GM21576 (cell line): ENCODE measurements around the gene PODXL.
"Not testable (repeated sequence)": the region's sequence is repeated elsewhere in the genome, so short reads cannot be mapped to it uniquely, and the experiment has no call there.

ENCODE experiments used
- ATAC-seq: cut with Tn5 transposase; IDR thresholded peaks from one replicate; pipeline ENCODE4 v1.9.1; 2021; ENCODE audit warnings: mild to moderate bottlenecking, moderate library complexity; ENCODE audit not compliant: unreplicated experiment

Gene PODXL

DNA sequence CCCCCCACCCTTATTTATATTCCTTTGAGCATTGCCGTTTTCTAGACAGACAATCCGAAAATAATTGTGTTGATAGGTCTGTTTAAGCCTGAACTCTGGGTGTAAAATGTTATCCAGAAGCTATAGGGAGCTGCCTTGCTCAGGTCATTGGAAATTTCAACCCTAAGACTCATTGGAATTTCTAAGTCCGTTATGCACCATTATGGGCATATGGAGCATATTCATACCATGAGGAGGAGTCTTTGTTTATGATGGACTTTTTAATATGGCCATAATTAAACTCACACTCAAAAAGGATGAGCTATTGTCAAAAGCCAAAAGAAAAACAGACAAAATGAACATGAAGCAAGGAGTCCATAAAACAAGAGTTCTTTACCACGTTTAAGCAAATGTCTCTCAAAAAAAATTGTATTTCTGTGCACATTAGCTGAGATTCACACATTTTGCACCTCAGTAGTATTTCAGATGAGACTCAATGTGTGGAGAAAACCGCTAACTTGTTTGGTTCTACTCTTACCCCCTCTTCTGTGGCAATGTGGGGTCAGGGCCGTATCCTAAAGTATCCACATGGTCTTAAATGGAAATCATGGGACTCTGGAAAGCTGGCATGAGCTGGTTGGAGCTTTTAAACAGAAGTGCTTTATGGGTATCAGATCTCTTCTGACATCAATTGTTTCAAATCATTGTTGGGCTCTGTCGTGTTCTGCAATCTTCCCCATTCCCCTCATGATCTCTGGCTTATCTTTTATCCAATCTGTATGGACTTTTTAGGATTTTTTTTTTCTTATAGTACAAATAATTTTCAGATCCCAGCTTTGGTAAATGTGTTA lies 60.5 kb downstream of the PODXL start:
- no peak for ATAC-seq

DNA sequence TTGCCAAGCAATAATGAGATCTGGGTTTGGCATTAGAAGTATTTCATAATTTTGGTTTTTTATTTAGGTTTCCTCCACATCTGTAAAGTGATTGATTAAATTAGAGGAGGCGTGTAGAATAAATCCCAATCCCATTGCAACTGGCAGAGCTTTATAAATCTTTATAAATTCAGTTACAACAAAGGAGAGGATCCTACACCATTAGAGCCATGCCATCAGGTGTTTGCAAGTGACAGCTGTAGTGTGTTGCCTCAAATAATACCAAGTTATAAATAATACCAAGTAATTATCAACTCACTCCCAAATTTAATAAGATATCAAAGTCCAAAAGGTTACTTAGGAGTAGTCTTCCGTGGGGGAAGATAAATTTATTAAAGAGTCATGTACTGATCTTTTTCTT lies 62.2 kb downstream of the PODXL start:
- ATAC-seq: no peak

DNA sequence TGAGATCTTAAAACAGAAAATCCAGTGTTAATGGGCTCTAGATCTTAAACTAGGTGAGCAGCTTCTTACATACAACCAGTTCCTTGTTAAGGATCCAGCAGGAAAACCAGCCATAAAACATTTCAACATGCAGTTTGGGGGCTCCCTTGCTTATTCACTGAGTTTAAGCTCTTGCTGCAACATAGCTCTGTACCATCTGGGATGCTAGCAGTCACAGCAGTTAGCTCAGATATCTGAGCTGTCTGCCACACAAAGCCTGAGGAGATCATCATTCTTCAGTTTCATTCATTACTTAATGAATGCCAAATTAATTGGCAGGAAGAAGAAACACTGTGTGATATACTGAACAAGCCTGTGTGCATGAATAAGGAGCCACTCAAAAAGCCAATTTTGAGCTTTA lies 62.8 kb downstream of the PODXL start:
- ATAC-seq: no peak

DNA sequence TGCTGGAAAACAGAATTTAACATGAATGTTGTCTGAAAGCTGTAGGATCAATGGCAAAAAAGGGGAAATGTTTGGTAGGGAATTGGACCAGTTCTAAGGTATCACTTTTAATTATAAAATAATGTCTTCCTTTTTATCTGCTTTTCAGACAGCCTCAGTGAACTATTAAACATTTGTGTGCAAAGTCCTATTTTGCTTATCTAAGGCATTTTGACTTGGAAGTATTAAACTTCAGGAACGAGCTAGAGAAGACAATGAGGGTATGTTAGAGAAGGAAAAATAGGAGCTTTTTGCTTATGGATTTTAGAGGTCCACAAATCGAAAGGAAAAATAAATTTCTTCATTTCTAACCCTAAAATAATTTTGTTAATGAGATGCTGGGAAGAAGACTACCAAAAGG lies 63.3 kb downstream of the PODXL start:
- no peak for ATAC-seq

DNA sequence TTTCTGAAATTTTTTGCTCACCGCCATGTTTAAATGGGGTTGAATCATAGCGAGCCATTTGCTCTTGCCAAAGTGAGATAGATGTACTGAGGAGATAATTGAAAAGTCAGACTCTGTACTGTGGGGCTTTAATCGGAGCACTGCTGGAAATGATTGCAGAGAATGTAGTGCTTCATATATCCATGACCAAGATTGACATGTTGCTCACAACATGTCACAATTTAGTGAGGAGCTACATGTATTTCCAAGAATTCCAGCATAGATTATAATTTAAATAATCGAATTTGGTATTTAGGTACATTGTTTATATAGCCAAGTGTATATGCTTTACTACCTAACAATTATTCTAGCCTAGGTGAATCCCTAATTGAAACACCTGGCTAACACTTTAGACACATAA lies 66.5 kb downstream of the PODXL start:
- ATAC-seq: no peak

DNA sequence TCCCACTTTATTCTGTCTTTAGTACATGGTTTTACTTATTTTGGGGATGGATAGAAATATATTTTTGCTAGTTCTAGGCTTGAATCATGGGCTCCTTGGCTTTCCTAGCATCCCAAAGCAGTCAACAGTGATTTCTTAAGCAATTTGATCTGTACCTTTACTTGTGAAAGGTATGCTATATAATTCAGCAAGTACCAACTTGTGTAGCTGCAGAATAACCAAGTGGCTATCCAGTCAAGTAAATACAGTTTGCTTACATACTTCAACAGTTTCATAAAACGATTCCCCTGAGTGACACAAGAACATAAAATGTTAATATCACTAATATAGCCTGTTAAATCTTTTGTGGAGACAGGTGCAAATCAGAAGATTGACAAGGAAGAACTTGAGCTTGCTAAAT lies 67.2 kb downstream of the PODXL start:
- ATAC-seq: no peak

DNA sequence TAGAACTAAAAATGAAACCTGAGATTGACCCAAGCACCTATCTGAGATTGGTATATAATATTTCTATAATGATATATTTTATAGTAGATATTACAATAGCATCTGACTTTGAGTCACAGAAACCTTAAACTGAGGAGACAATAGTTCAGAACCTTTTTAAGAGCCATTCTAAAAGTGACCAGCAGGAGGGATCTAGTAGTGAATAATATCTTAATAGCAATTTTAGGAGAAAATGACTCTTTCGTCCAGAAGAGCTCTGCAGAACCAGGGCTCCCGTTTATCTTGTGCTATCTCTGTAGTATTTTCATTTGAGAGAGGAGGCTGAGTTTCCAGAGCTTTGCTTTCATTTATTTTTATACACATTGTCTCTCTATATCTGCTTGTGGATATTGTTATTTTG lies 68.1 kb downstream of the PODXL start:
- no peak for ATAC-seq

DNA sequence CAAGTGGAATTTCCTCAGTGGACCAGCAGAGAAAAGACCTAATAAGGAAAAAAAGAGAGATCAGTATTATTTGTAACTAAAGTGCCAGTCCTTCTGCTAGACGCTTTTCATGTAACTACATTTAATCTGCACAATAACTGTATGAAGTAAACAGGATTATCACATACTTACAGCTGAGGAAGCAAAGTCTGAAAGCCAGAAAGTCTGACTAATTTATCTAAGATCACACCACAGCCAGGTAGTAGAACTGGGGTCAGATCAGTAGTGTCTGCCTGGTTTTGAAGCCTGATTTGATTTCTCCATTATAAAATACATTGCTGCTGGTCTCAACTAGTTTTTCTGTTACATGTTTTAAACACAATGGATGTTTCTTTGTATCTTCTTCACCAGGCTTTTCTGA lies 69.2 kb downstream of the PODXL start:
- no peak for ATAC-seq

DNA sequence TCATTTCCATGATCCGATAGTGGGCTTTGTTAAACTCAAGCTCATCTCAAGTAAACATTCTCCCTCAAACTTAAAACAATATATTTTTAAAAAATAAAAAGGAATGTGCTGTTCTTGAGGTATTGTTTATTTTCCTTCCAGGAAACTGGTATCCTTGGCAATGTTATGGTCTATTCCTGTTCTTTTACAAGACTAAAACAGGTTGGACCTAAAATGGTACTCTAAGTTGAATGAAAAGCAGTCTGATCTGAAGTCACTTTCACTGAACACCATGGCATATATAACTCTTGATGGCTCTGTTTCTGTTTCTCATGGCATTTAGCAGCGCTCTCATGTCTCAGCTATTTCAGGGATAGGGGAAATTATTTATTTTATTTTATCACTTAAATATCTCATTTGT lies 70.1 kb downstream of the PODXL start:
- ATAC-seq: no peak

DNA sequence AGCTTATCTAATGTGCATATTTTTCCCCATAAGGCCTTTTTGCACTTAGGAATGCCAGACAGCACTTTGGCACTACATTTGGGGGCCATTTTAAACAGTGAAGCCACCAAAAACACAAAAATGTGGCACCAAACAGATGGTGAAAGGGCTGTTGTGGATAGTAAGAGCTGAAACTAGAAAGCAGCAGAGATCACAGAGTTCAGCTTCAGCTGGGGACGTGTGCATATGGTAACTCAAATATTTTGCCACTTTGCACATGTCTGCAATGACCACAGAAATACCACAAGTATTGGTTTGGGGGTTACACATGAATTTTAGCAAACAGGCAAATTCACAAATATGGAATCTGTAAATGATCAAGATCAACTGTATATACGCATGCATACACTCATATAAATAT lies 72.8 kb downstream of the PODXL start:
- ATAC-seq: no peak

DNA sequence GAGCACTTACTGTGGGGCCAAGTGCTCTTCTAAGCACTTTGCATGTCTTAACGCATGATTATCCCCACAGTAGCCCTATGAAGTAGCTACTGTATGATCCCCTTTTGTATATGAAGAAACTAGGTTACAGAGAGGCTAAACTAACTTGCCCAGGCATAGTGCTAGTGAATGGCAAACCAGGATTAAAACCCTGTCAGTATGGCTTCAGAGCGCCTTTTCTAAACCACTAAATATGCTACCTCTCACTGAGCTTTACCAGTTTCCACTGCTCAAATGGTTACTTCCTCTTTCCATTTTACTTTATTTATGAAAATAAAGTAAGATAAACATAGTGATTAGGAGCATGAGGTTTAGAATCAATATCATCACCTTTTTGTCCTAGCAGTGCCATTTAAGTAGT lies 73.6 kb downstream of the PODXL start:
- no peak for ATAC-seq

DNA sequence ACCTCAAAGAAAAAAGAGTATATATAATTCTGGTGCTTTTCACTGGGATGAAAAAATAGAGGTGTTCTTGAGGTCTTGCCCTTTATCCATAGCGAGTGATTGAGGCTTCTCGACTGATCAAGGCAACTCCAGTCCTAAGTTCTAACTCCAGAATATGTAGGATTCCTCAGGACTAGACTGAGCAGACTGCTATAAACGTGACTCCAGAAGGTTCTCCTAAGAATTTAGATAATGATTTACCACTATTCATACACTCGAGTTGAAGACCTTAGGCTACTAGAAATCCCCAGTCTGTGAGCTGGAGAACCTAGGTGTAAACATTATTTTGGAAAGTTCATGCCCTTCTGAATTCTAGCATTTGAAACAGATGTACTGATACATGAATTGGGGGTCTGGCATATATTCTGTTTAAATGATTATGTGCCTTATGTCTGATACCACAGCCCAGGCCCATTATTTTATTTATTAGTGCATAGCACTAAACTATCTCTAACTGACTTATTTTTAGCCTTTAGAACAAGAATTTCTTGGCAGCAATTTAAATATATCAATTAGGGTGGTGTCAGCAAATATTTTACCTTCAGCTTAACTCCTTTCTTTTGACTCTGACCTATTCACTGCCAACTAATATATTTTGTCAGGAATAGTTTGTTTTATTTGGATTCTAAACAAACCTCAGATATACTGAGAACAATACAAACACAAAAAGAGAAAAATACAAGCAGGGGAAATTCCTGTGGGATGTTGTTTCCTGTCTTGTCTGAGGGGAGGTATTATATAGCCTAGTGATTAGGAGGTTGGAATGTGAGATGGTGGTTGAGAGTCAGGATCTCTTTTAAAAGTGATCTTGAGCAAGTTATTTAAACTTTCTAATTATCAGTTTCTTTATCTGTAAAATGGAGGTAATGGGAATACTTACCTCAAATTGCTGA lies 75.8 kb downstream of the PODXL start:
- no peak for ATAC-seq

DNA sequence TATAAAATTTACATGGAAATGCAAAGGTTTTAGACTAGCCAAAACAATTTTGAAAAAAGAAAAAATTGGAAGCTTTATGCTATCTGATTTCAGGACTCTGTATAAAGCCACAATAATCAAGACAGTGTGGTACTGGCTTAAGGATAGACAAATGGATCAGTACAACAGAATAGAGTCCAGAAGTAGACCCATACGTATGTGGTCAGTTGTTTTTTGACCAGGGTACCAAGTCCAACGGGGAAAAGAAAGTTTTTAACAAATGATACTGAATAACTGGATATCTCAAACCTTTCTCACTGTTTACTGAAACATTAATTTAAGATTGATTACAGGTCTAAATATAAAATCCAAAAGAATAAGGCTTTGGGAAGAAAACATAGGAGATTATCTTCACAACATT lies 79.7 kb downstream of the PODXL start:
- ATAC-seq: no peak

DNA sequence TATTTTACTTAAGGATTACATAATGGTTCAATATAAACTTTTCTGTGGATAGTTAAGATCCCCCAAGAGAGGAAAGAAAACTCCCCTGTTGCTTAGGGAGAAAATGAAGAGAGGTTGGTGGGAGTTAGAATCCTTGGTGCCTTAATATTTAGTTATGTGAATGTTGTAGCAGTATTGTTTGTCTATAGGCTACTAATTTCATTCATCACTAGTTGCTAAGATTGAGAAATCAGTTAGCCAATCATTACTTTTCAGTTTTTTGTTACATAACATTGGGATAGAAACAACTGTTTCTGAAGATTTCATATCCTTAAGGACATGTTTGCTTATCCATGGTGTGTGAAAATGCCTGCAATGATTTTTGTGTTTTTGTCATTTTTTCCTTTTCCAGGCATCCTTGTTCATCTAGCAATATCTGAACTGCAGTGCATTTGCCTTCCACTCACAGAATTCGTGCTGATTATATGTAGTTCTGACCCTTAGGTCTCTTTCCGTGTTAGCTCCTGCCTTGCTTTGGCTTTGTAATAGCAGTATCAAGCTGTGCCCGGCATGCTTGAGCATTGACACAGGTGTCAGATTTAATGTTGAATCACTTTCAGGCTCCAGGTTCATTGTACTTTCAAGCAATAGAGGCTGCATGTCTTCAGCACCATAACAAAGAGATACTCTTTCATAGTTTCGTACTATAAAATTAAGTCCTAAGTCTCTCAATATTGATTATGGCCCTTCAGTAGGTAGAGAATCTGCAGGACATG lies 85.0 kb downstream of the PODXL start:
- no peak for ATAC-seq

DNA sequence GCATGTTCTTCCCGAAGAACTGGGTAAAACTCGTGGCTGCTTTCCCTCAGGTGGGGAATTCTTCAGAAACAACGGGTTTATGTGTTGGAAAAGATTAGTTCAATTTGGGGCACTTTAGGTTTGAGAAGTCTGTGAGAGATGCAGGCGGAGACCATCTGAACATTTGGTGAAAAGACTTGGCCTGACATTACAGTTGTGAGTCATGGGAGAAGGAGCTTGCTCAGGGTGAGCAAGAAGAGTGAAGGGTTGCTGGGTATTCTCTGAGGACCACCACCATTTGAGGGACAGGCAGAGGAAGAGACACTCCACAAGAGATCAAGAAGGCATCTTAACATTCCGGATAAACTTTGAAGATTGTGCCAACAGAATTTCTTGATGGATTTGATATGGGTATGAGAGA lies 88.6 kb downstream of the PODXL start:
- ATAC-seq: no peak

DNA sequence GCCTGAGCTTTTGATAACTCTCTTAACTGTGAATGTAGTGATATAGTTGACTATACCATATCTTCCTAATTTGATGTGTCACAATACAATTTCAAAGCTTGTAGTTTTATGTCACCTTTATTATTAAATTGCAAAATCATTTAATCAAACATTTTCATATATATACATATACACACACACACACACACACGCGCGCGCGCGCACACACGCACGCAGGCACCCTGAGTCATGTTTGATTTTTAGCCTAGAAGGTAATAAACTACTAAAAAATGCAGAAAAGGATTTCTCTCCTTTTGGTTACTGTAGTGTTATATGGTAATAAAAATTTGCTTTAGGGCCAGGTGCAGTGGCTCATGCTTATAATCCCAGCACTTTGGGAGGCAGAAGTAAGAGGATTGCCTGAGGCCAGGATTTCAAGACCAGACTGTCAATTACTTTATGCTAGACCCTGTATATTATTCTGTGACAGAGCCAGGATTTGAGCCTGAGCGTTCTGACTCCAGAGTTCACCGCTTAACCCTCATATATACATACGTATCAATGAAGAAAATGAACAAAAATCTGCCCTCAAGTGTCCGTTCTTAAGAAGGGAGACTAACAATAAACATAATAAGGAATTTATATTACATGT lies 89.6 kb downstream of the PODXL start:
- no peak for ATAC-seq

DNA sequence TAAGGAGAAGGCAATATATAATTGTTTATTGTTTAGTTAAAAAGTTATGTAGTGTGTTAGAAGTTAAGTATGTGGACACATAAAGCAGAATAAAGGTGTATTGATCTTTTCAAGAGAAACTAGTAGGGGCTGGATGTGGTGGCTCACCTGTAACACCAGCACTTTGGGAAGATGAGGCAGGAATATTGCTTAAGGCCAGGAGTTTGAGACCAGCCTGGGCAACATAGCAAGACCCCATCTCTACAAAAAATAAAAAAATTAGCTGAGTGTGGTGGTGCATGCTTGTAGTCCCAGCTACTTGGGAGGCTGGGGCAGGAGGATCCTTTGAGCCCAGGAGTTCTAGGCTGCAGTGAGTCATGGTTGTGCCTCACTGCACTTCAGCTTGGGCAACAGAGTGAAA lies 93.7 kb downstream of the PODXL start:
- not testable (repeated sequence) for ATAC-seq

DNA sequence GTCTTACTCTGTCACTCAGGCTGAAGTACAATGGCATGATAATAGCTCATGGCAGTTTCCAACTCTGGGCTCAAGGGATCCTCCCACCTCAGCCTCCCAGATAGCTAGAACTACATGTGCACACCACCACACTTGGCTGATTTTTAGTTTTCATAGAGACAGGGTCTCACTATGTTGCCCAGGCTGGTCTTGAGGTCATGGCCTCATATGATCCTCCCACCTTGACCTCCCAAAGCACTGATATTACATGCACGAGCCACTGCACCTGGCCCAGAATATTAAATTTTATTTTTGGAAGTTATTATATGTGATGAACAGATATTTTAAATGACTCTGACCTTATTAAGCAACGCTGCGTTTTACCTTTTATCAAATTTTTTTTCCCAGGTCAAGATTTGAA lies 94.4 kb downstream of the PODXL start:
- no peak for ATAC-seq

DNA sequence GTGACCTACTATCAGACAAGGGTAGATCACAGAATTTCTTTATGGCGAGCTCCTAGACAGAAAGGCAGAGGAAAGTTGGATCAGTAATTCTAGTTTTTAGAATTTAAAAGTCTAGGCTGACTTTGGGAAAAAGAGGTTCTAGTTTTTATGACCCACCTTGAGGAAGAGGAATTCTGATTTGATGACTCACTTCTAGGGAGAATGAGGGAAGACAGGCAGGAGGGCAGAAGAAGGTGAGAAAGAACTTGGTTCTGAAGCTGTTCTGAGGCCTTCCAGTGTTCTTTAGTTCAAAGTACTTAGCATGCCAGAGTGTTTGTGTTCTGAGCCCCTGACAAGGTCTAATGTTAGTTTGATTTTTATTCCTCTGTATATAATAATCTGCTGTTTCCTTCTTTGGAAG lies 97.2 kb downstream of the PODXL start:
- ATAC-seq: no peak

DNA sequence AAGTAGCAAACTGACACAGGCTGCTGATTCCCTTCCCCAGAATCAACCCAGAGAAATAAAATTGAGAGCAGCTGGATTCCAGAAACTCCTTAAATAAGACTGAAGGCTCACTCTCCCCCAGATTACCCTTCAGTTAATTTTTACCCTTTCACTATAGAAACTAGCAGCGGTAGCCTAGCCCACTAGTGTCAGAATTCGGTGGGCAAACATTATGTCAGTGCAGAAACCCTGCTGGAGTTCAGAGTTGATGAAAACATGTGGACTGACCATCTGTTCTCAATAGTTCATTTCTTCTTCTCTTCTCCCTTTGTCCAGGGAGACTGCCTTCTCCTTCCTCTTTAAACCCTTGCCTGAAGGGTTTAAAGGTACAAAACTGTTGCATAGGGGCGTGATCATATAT lies 100.1 kb downstream of the PODXL start:
- ATAC-seq: no peak

DNA sequence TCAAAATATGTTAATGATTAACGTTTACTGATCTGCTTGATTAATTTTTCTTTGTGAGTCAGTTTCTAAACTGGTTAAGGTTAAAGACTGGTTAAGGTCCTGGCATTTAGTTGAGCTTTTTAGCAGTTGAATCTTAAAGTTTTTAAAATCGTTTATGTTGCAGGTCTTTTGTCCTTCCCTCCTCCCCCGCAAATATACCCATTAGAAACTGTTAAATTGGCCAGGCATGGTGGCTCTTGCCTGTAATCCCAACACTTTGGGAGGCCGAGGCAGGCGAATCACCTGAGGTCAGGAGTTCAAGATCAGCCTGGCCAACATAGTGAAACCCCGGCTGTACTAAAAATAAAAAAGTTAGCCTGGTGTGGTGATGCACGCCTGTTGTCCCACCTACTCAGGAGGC lies 100.9 kb downstream of the PODXL start:
- ATAC-seq: no peak
